Measurements from ENCODE around the gene NPVF. TPM values are rescaled to one million over a fixed set of nuclear protein-coding genes. Genes with fewer than 3 reads are reported as not detected.

The NPVF gene
- total RNA-seq, 2 experiments from 2014 or later: not detected

DNA sequence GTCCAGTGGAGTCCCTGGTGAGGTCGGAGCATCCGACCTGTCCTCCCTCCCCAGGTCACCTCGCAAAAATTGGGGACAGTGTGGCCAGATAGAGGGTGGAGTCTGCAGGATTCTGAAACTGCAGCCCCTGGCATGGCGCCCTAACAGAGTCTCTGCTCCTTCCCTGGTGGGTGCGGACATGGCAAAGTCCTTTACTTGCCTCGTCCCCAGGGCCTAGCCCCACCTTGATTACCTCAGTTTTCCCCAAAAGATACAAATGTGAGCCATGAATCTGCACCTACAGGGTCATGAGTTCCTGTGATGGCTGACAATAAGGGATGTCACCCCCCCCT lies 47.7 kb downstream of the NPVF start:
- ChIA-PET CTCF (interaction anchor here (0.6 to 1.5 kb wide), 8 partner anchors 9 to 667 kb away, joined by 3 to 9 read pairs (median 3); partner anchors contain the start of gene CYCS), POLR2A (interaction anchor here (0.6 kb wide), 1 partner anchor 65 kb away, joined by 3 read pairs; no protein-coding TSS in a partner anchor)
- peaks cover 4% of the 10 kb centered on the region for H3K36me3 Mint-ChIP-seq (ENCODE audit: low read depth)
- H3K4me1 Mint-ChIP-seq: peaks cover 23% of the 10 kb centered on the region
- H3K4me3 Mint-ChIP-seq: peak overlapping the region; percentile 79
- H3K9me3 Mint-ChIP-seq: no peaks in the 10 kb centered on the region
- DNase-seq: no peak
- H3K27ac Mint-ChIP-seq: peak overlapping the region; percentile 90
- H3K27me3 Mint-ChIP-seq: peaks cover 8% of the 10 kb centered on the region

DNA sequence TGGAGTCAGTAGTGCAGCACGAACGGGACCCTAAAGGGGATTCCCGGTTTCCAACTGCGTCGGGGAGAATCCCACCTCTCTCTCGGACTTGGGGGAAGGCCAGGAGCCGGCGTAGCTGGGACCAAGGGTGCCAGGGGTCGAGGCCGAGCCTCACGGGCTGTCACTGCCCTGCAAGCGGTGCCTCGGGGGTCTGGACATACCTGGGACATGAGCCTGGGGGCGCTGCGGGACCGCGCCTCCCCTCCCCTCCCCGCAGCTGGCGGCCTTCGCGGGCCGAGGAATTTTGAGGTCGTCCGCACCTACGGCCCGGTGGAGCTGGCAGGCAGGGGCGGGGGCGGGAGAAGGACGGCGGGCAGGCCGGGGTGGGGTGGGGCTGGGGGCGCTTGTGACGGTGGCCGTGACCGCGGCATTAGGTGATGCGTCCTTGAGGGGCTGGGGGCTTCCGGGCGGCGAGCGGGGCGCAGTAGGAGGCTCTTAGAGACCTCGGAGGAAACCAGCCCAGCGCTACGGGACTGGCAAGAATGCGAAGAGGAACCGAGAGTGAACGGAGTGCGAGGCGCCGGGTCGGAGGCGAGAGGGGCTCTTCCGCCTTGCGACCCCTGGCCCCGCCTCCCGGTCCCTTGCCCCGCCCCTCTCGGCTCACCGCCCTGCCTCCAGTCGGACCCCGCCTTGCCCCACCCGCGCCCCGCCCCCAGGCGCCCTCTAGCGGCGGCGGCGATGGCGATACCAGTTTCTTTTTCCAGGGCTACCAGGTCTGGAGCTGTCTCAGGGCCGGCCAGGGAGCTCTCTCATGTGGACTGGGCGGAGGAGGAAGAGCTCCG lies 48.3 kb downstream of the NPVF start:
- ChIA-PET POLR2A (interaction anchor here (0.6 kb wide), 1 partner anchor 64 kb away, joined by 3 read pairs; no protein-coding TSS in a partner anchor), CTCF (interaction anchor here (0.6 to 1.5 kb wide), 9 partner anchors 9 to 667 kb away, joined by 3 to 9 read pairs (median 3); partner anchors contain the start of gene CYCS)
- Mint-ChIP-seq H3K27me3 (peaks cover 4% of the 10 kb centered on the region), H3K27ac (peak overlapping the region; percentile 90), H3K4me3 (peak overlapping the region; percentile 79), H3K36me3 (ENCODE audit: low read depth) (peaks cover 4% of the 10 kb centered on the region), H3K4me1 (peaks cover 23% of the 10 kb centered on the region), H3K9me3 (no peaks in the 10 kb centered on the region)
- DNase-seq: peak; percentile 93

- DNase-seq: no peak
- H3K36me3 Mint-ChIP-seq (ENCODE audit: low read depth): peaks cover 4% of the 10 kb centered on the region
- no peaks in the 10 kb centered on the region for H3K9me3 Mint-ChIP-seq
- ChIA-PET CTCF (interaction anchor here (1.5 kb wide), 1 partner anchor 8 kb away, joined by 4 read pairs; no protein-coding TSS in a partner anchor), POLR2A (no interaction called here)
- peaks cover 4% of the 10 kb centered on the region for H3K27me3 Mint-ChIP-seq
- H3K4me1 Mint-ChIP-seq: peaks cover 23% of the 10 kb centered on the region
- H3K4me3 Mint-ChIP-seq: peak overlapping the region; percentile 79
- H3K27ac Mint-ChIP-seq: peak overlapping the region; percentile 90
Measured at GRCh38 chr7:25179325-25179724, 49.0 kb downstream of the NPVF start.

Other genes with a start within 250 kb of the NPVF start
- gene OSBPL3, start 248.3 kb downstream of the NPVF start, total RNA-seq: 10 to 100 TPM; 77.5 to 77.9 TPM
- gene CYCS, start 103.2 kb downstream of the NPVF start, total RNA-seq: 100 to 1,000 TPM in 1 of 2 experiments, 10 to 100 TPM in 1; 96.1 to 108 TPM